SK-N-MC (cell line): ENCODE results near the gene LARP1B.

Experiments
- EZH2 ChIP-seq: fragments of 200-600 bp; sonication (generic); IDR thresholded peaks from one replicate; pipeline ENCODE4 v1.6.1; 2017; ENCODE audit warnings: antibody characterized with exemption
- POLR2AphosphoS5 ChIP-seq: IDR thresholded peaks from 2 replicates; pipeline ENCODE4 v1.6.1; 2012; ENCODE audit warnings: mild to moderate bottlenecking, low read depth, low read length, borderline replicate concordance

- TF ChIP-seq POLR2AphosphoS5 (no peak), EZH2 (no peak)
These were observed 164.0 kb downstream of the LARP1B start for GRCh38 chr4:128225148-128225547.
